AG10803 (cell line): ENCODE results near the gene AURKAIP1.

Source experiments
- DNase-seq: peaks from one replicate; pipeline ENCODE4 v3.0.0; 2010; ENCODE audit warnings: low read depth
- H3K4me3 ChIP-seq: 2 replicates; pipeline ENCODE4 v1.5.1; 2011; ENCODE audit warnings: mild to moderate bottlenecking, low read length, control low read depth
- TF ChIP-seq, protein P1 (sequence below): conservative IDR thresholded peaks from 2 replicates; pipeline ENCODE4 v1.5.1; 2011; ENCODE audit warnings: mild to moderate bottlenecking, low read length, control low read depth, inconsistent platforms

Gene AURKAIP1

DNA sequence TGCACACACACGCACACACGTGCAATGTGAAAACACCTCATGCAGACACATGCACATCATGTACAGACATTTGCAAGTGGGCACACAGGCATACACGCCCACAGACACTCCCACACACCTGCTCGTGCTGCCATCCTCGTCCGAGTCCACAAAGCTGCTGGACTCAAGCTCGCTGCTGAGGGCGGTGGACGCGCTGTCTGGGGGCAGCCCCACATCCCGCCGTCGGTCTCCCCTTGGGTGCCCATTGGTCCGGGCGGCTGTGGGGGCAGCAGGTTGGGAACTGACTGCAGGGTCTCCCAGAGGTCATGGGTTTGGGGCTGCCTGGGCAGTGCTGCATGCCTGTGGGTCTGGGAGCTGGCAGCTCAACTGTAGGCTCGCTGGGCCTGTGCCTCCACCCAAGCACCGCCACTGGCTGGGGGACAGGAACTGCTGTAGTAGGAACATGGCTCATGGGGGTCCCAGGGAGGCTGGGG is 33.4 kb downstream of the AURKAIP1 start:
- no peak for DNase-seq
- H3K4me3 ChIP-seq = no peak overlapping the region
- TF ChIP-seq, protein P1, sequence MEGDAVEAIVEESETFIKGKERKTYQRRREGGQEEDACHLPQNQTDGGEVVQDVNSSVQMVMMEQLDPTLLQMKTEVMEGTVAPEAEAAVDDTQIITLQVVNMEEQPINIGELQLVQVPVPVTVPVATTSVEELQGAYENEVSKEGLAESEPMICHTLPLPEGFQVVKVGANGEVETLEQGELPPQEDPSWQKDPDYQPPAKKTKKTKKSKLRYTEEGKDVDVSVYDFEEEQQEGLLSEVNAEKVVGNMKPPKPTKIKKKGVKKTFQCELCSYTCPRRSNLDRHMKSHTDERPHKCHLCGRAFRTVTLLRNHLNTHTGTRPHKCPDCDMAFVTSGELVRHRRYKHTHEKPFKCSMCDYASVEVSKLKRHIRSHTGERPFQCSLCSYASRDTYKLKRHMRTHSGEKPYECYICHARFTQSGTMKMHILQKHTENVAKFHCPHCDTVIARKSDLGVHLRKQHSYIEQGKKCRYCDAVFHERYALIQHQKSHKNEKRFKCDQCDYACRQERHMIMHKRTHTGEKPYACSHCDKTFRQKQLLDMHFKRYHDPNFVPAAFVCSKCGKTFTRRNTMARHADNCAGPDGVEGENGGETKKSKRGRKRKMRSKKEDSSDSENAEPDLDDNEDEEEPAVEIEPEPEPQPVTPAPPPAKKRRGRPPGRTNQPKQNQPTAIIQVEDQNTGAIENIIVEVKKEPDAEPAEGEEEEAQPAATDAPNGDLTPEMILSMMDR = no peak

DNA sequence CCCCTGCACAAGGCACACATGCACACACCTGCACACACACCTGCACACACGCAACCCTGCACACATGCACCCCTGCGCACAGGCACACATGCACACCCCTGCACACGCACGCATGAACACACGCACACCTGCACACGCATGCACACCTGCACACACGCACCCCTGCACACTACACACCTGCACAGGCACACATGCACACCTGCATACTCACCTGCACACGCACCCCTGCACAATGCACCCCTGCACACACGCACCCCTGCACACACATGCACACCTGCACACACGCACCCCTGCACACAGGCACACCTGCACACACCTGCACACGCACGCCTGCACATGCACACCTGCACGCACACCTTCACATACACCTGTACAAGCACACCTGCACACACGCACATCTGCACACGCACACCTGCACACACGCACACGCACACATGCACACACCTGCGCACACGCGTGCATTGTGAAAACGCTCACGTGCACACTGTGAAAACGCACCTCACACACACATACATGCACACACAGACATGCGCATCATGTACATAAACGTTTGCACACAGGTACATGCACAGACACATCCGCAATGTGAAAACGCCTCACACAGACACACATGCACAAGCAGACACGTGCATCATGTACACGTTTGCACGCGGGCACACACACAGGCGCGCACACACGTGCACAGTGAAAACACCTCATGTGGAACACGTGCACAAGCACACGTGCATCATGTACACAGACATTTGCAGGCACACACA is 34.0 kb downstream of the AURKAIP1 start:
- no peak overlapping the region for H3K4me3 ChIP-seq
- no peak for DNase-seq
- TF ChIP-seq, protein P1 = no peak

DNA sequence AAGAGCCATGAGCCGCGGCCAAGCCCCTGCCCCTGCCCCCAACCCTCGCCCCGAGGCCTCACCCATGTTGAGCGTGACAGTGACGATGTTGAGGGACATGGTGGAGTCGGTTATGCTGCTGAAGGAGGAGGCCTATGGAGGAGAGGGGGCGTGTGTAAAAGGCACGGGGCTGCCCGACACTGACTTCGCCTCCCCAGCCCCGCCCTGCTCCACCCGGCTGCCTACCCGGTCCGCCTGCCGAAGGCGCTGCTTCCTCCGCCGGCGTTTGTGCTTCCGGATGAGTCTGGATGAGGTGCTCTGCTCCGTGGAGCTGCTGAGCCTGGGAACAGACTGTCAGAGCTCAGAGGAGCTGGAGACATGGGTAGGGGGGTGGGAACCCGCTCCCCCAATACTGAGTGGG is 34.8 kb downstream of the AURKAIP1 start:
- H3K4me3 ChIP-seq = no peak overlapping the region
- TF ChIP-seq, protein P1 = no peak
- DNase-seq = no peak

DNA sequence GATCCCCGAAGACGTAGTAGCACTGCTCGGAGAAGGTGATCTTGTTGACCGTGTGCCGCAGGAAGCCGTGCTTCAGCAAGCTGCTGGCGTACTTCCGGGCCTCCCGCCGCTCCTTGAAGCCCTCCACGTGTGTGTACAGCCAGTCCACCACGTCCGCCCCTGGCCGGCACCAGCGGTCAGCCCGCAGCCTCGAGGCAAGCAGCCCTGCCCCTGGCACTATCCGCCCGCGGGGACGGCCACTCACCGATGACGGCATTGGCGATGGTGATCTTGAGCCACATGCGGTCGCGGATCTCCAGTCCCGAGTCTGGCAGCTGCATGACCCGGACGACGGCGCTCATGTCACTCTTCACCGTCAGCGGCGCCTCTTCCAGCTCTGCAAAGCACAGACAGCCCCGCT is 36.7 kb downstream of the AURKAIP1 start:
- no peak for DNase-seq
- H3K4me3 ChIP-seq = no peak overlapping the region
- TF ChIP-seq, protein P1 = no peak

DNA sequence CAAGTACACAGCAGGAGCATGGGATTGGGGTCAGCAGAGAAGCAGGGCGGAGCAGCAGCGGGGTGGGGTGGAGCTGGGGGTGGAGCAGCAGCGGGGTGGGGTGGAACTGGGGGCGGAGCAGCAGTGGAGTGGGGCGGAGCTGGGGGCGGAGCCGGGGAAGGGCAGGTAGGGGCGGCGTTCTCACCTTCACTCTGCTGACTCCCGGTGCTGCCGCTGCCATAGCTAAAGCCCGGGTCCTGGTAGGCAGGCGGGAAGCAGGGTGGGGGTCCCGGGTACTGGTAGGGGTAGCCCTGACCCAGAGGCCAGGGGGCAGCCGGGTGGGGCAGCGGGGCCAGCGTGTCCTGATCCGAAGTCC is 37.2 kb downstream of the AURKAIP1 start:
- no peak for DNase-seq
- no peak overlapping the region for H3K4me3 ChIP-seq
- TF ChIP-seq, protein P1 = no peak

DNA sequence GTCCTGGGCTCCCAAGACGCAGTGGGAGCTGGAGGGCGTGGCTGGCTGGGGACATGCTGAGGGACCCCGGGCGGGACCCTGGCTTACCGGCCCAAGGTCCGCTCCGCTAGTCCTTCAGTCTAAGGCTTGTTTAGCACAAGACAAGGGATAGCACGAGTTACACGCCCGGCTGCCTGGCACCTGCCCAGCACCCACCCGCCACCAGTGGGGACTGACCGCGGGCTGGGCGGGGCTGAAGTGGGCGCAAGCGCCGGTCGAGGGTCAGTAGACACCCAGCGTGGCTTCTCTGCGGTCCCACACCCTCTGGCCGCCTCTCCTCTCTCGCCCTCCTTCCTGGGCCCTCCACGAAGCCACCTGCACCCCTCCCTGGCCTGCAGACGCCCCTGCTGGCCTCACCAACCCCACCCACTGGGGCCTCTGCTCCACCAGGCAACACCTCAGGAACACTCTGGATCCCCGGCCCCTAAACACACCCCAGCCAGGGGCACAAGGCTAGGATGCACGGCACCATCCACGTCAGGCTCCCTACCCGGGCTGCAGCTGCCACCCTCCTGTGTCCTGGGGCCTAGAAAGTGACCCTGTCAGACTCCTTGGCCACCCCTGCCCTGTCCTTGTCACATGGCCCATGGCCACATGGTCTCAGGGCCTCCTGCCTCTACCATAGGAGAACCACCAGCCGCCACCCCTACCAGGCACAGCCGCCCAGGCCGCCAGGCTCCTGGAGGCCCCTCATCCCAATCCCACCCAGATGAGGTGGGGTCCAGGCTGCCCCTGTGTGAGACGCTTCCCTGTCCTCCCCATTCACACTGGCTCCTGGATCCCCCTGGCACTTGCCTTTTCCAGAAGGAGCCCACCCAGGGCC is 37.8 kb downstream of the AURKAIP1 start:
- TF ChIP-seq, protein P1 = no peak
- no peak overlapping the region for H3K4me3 ChIP-seq
- DNase-seq = no peak

DNA sequence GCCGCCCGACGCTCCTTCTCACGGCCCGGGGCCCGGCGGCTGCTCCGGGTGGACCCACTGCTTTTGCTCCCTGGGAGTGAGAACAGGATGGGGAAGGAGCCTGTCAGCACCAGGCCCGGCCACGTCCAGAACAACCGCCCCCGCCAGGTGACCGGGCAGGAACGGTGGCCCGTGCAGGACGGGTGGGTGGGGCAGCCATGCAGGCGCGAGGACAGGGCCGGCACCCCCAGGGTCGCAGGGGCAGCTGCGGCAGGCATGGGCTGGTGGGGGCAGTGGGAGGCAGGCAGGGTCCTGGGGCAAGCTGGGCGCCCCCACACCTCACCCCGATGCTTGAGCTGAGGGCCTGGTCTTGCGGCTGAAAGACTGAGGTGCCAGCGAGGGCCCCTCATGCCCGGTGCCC is 38.6 kb downstream of the AURKAIP1 start:
- no peak overlapping the region for H3K4me3 ChIP-seq
- no peak for DNase-seq
- TF ChIP-seq, protein P1 = no peak
